ENCODE results near the gene P2RY14. TPM values are rescaled to one million over a fixed set of nuclear protein-coding genes. Genes with fewer than 3 reads are reported as not detected.

Gene P2RY14
- total and polyA plus RNA-seq, 2 of the 13 experiments (the other 11 are each of a cell fraction or from before 2014, with no cell fraction given) = not detected

GRCh38 chr3:151259664-151260063, 18.7 kb downstream of the P2RY14 start:
- in situ Hi-C loops (cut with HindIII; ENCODE audit: extremely low pct_ligation_motif_present, low pct_unique_long_range_greater_than_20kb) = no loop called here
- DNase-seq (ENCODE audit: low spot score) = no peak
- Histone ChIP-seq H3K4me2 (ENCODE audit: low read depth, low read length) (no peak overlapping the region), H4K20me1 (ENCODE audit: insufficient read depth, low read length) (no peaks in the 10 kb centered on the region), H3K9ac (ENCODE audit: insufficient read depth, low read depth, low read length) (no peak overlapping the region), H3K4me3 (replicated peaks in 1 of 3; ENCODE audit: insufficient read depth in 1 of 3, low read depth in 2 of 3, low read length in 3 of 3) (no peak overlapping the region), H3K4me1 (ENCODE audit: insufficient read depth, low read length) (no peaks in the 10 kb centered on the region), H3K79me2 (ENCODE audit: insufficient read depth, low read length) (no peaks in the 10 kb centered on the region), H3K9me3 (ENCODE audit: low read length) (no peaks in the 10 kb centered on the region), H2AFZ (ENCODE audit: low read length) (no peak overlapping the region), H3K27ac (ENCODE audit: extremely low read length, insufficient read depth, low read length) (no peak overlapping the region), H3K27me3 (ENCODE audit: control insufficient read depth in 1 of 2, insufficient read depth in 2 of 2, low read length in 2 of 2) (no peaks in the 10 kb centered on the region; a peak in 1 of 5 replicates), H3K36me3 (replicated peaks in 1 of 2; ENCODE audit: control insufficient read depth in 1 of 2, insufficient read depth in 2 of 2, low read length in 2 of 2) (no peaks in the 10 kb centered on the region)
- POLR2A ChIA-PET = no interaction called here
- no peak for FAIRE-seq
- WGBS (ENCODE audit: low lambda C conversion rate) = 18% methylated on average over 3 of the region's 3 CpGs
- CTCF ChIA-PET (ENCODE audit: low intra/inter-chr PET ratio, low total read pairs) = no interaction called here
- intact Hi-C loops (cut with micrococcal nuclease; ENCODE audit: unreplicated experiment) = no loop called here
- TF ChIP-seq CTCF (CRISPR knock-in tag; IDR thresholded peaks at IDR 0.05) = no peak
- TF ChIP-seq TSC22D2 (CRISPR knock-in tag; IDR thresholded peaks at IDR 0.05; ENCODE audit: borderline replicate concordance) = no peak
- no peak for TF ChIP-seq HOXD1 (CRISPR knock-in tag; IDR thresholded peaks at IDR 0.05)
- no peak for TF ChIP-seq MTA3 (CRISPR knock-in tag; IDR thresholded peaks at IDR 0.05)
- TF ChIP-seq PRDM4 (CRISPR knock-in tag; IDR thresholded peaks at IDR 0.05; ENCODE audit: borderline replicate concordance) = no peak
- no peak for TF ChIP-seq ZNF367 (CRISPR knock-in tag; IDR thresholded peaks at IDR 0.05; ENCODE audit: borderline replicate concordance)
- BruUV-seq (replicated peaks) = no TSS peak
- ATAC-seq = no peak

Data from HepG2 (cell line).